KMS-11 (cell line): Measurements from ENCODE around the gene ILK.

Experiments
- H2AFZ ChIP-seq: fragments of 200-600 bp; sonication (generic); 2 replicates; pipeline ENCODE4 v1.6.1; 2016; ENCODE audit warnings: antibody characterized with exemption, mixed run types, low read depth
- H3K27ac ChIP-seq: fragments of 200-600 bp; sonication (generic); 2 replicates; pipeline ENCODE4 v1.6.1; 2016; ENCODE audit warnings: mild to moderate bottlenecking, mixed run types
- H3K27me3 ChIP-seq: fragments of 200-600 bp; sonication (generic); 2 replicates; pipeline ENCODE4 v1.6.1; 2017; ENCODE audit warnings: mild to moderate bottlenecking, low read depth, mixed run types, moderate library complexity; ENCODE audit not compliant: insufficient read depth
- H3K36me3 ChIP-seq: fragments of 200-600 bp; sonication (generic); 2 replicates; pipeline ENCODE4 v1.6.1; 2017; ENCODE audit warnings: mild to moderate bottlenecking, mixed run types; ENCODE audit not compliant: insufficient read depth
- H3K4me1 ChIP-seq: fragments of 200-600 bp; sonication (generic); 2 replicates; pipeline ENCODE4 v1.6.1; 2016; ENCODE audit warnings: mild to moderate bottlenecking, low read depth, mixed run types; ENCODE audit not compliant: poor library complexity, severe bottlenecking
- H3K4me2 ChIP-seq: fragments of 200-600 bp; sonication (generic); 2 replicates; pipeline ENCODE4 v1.7.0; 2016; ENCODE audit warnings: mild to moderate bottlenecking, mixed run types
- H3K4me3 ChIP-seq: fragments of 200-600 bp; sonication (generic); IDR thresholded peaks from 2 replicates; pipeline ENCODE4 v1.6.1; 2017; ENCODE audit warnings: low read depth, low read length, mixed read lengths; ENCODE audit not compliant: insufficient read depth
- H3K79me2 ChIP-seq: fragments of 200-600 bp; sonication (generic); 2 replicates; pipeline ENCODE4 v1.6.1; 2016; ENCODE audit warnings: low read depth, mixed run types; ENCODE audit not compliant: insufficient read depth
- H3K9ac ChIP-seq: fragments of 200-600 bp; sonication (generic); 2 replicates; pipeline ENCODE4 v1.6.1; 2016; ENCODE audit warnings: mild to moderate bottlenecking, mixed run types
- H4K20me1 ChIP-seq: fragments of 200-600 bp; sonication (generic); 2 replicates; pipeline ENCODE4 v1.6.1; 2016; ENCODE audit warnings: mild to moderate bottlenecking, mixed run types; ENCODE audit not compliant: insufficient read depth
- CTCF ChIP-seq: fragments of 200-600 bp; sonication (generic); conservative IDR thresholded peaks from 2 replicates; pipeline ENCODE4 v1.6.1; 2017; ENCODE audit warnings: low read depth, mild to moderate bottlenecking, antibody characterized with exemption, low read length, moderate library complexity, mixed read lengths

Gene ILK

GRCh38 chr11:6567371-6567745 is 36.2 kb upstream of the ILK start:
- Histone ChIP-seq H4K20me1 (no peaks in the 10 kb centered on the region), H3K36me3 (no peaks in the 10 kb centered on the region), H3K27me3 (no peaks in the 10 kb centered on the region), H3K4me3 (no peak overlapping the region), H3K79me2 (no peaks in the 10 kb centered on the region), H3K4me1 (peaks cover 6% of the 10 kb centered on the region), H3K4me2 (no peak overlapping the region), H3K9ac (no peak overlapping the region), H2AFZ (no peak overlapping the region), H3K27ac (no peak overlapping the region)
- no peak for TF ChIP-seq CTCF

- Histone ChIP-seq H2AFZ (no peak overlapping the region), H3K4me2 (no peak overlapping the region), H3K36me3 (no peaks in the 10 kb centered on the region), H3K4me3 (no peak overlapping the region), H3K79me2 (no peaks in the 10 kb centered on the region), H3K27ac (no peak overlapping the region), H3K27me3 (no peaks in the 10 kb centered on the region), H3K9ac (no peak overlapping the region), H3K4me1 (peaks cover 6% of the 10 kb centered on the region), H4K20me1 (no peaks in the 10 kb centered on the region)
- no peak for TF ChIP-seq CTCF
Observed at GRCh38 chr11:6568191-6568918, 35.2 kb upstream of the ILK start.

DNA sequence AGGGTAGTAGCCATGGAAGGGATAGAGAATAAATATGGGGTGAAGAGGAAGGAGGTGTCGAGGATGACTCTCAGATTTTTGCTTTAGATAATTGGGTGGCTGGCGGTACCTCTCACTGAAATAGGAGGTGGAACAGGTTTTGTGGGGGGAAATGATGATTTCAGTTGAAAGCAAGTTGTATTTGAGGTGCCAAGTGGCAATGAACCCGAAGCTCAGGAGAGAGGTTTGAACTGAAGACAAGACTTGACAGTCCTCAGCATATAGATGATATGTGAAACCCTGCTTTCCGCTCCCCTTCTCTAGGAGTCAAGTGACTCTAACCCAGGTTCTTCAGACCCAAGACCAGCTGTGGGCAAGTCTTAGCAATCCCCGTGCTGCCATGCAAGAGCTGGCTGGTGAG is 33.9 kb upstream of the ILK start:
- no peaks in the 10 kb centered on the region for H3K27me3 ChIP-seq
- no peak for TF ChIP-seq CTCF
- no peak overlapping the region for H2AFZ ChIP-seq
- H3K4me3 ChIP-seq: no peak overlapping the region
- H3K27ac ChIP-seq: no peak overlapping the region
- no peak overlapping the region for H3K4me2 ChIP-seq
- H3K9ac ChIP-seq: no peak overlapping the region
- no peaks in the 10 kb centered on the region for H4K20me1 ChIP-seq
- no peaks in the 10 kb centered on the region for H3K79me2 ChIP-seq
- H3K36me3 ChIP-seq: no peaks in the 10 kb centered on the region
- peaks cover 6% of the 10 kb centered on the region for H3K4me1 ChIP-seq

- H4K20me1 ChIP-seq: no peaks in the 10 kb centered on the region
- peaks cover 6% of the 10 kb centered on the region for H3K4me1 ChIP-seq
- no peaks in the 10 kb centered on the region for H3K36me3 ChIP-seq
- no peaks in the 10 kb centered on the region for H3K79me2 ChIP-seq
- no peak overlapping the region for H3K27ac ChIP-seq
- H3K9ac ChIP-seq: no peak overlapping the region
- H3K4me3 ChIP-seq: no peak overlapping the region
- H3K27me3 ChIP-seq: no peaks in the 10 kb centered on the region
- no peak for TF ChIP-seq CTCF
- no peak overlapping the region for H2AFZ ChIP-seq
- H3K4me2 ChIP-seq: no peak overlapping the region
Observed at GRCh38 chr11:6570691-6571427, 32.7 kb upstream of the ILK start.
